GM19395 (cell line): ENCODE data around the gene GPR173.

Experiments
- ATAC-seq: cut with Tn5 transposase; IDR thresholded peaks from one replicate; pipeline ENCODE4 v1.9.1; 2021; ENCODE audit warnings: mild to moderate bottlenecking, moderate library complexity; ENCODE audit not compliant: unreplicated experiment

The GPR173 gene

GRCh38 chrX:53048169-53049126, at the start of gene GPR173:
TSS of gene GPR173 (plus strand) at chrX:53048789. CDS start at chrX:53076622, 27,833 bp downstream.
- no peak for ATAC-seq

GRCh38 chrX:53000447-53001135, 48.0 kb upstream of the GPR173 start:
- no peak for ATAC-seq

- ATAC-seq, result no peak
Measured at GRCh38 chrX:53001958-53002357, 46.6 kb upstream of the GPR173 start.

GRCh38 chrX:53003111-53003510, 45.5 kb upstream of the GPR173 start:
- ATAC-seq, result no peak

- ATAC-seq, result no peak
Measured at GRCh38 chrX:53004038-53004437, 44.6 kb upstream of the GPR173 start.

- ATAC-seq, result no peak
Measured at GRCh38 chrX:53004811-53005210, 43.8 kb upstream of the GPR173 start.

- no peak for ATAC-seq
Measured at GRCh38 chrX:53005327-53005726, 43.3 kb upstream of the GPR173 start.

GRCh38 chrX:53009032-53009431, 39.6 kb upstream of the GPR173 start:
- no peak for ATAC-seq

- no peak for ATAC-seq
Measured at GRCh38 chrX:53013291-53013690, 35.3 kb upstream of the GPR173 start.

GRCh38 chrX:53018627-53019026, 30.0 kb upstream of the GPR173 start:
- ATAC-seq, result no peak

- ATAC-seq, result no peak
Measured at GRCh38 chrX:53022381-53022780, 26.2 kb upstream of the GPR173 start.

- no peak for ATAC-seq
Measured at GRCh38 chrX:53028678-53029077, 19.9 kb upstream of the GPR173 start.

GRCh38 chrX:53031380-53031779, 17.2 kb upstream of the GPR173 start:
- no peak for ATAC-seq

GRCh38 chrX:53036149-53036548, 12.4 kb upstream of the GPR173 start:
- no peak for ATAC-seq

- no peak for ATAC-seq
Measured at GRCh38 chrX:53039236-53039635, 9.4 kb upstream of the GPR173 start.

- ATAC-seq, result no peak
Measured at GRCh38 chrX:53044995-53045394, 3.6 kb upstream of the GPR173 start.

GRCh38 chrX:53047228-53047627, 1.4 kb upstream of the GPR173 start:
- no peak for ATAC-seq

GRCh38 chrX:53049127-53049517, 533 bp downstream of the GPR173 start:
- no peak for ATAC-seq

- no peak for ATAC-seq
Measured at GRCh38 chrX:53050841-53051240, 2.3 kb downstream of the GPR173 start.

- no peak for ATAC-seq
Measured at GRCh38 chrX:53055244-53055849, 6.8 kb downstream of the GPR173 start.

GRCh38 chrX:53056292-53056691, 7.7 kb downstream of the GPR173 start:
- no peak for ATAC-seq

- ATAC-seq, result no peak
Measured at GRCh38 chrX:53065104-53065503, 16.5 kb downstream of the GPR173 start.
